Aorta (tissue), 5 donors: ENCODE data around the gene TMED10. TPM values are rescaled to one million over a fixed set of nuclear protein-coding genes. Genes with fewer than 3 reads are reported as not detected.

Experiments
- ATAC-seq: fragments of 200-7000 bp; cut with Tn5 transposase; one replicate; pipeline ENCODE4 v1.9.1; 2022; ENCODE audit warnings: moderate library complexity; ENCODE audit not compliant: low FRiP score
- DNase-seq, 2 donors: peaks; one replicate each; pipeline ENCODE4 v3.0.0-alpha.2; 2020
- H3K27ac ChIP-seq, 2 donors: one replicate each; pipeline ENCODE4 v1.5.1; 2013; ENCODE audit warnings: low read length in 2 of 2, mild to moderate bottlenecking in 2 of 2, moderate library complexity in 2 of 2, control low read depth in 1 of 2, inconsistent platforms in 1 of 2, low read depth in 1 of 2
- H3K27me3 ChIP-seq, 2 donors: one replicate each; pipeline ENCODE4 v1.6.1; 2013; ENCODE audit warnings: control low read depth in 1 of 2, low read length in 1 of 2, mild to moderate bottlenecking in 1 of 2, moderate library complexity in 1 of 2; ENCODE audit not compliant: insufficient read depth in 2 of 2, control insufficient read depth in 1 of 2
- H3K36me3 ChIP-seq, 2 donors: one replicate each; pipeline ENCODE4 v1.6.1; 2013; ENCODE audit warnings: control low read depth in 1 of 2, low read length in 1 of 2, mild to moderate bottlenecking in 1 of 2; ENCODE audit not compliant: insufficient read depth in 2 of 2, control insufficient read depth in 1 of 2
- H3K4me1 ChIP-seq, 2 donors: one replicate each; pipeline ENCODE4 v1.6.1; 2013; ENCODE audit warnings: low read length in 2 of 2, control low read depth in 1 of 2, mild to moderate bottlenecking in 1 of 2, moderate library complexity in 1 of 2; ENCODE audit not compliant: insufficient read depth in 2 of 2, control insufficient read depth in 1 of 2
- H3K4me3 ChIP-seq, 2 donors: one replicate each; pipeline ENCODE4 v1.5.1; 2013; ENCODE audit warnings: low read length in 2 of 2, control low read depth in 1 of 2, mild to moderate bottlenecking in 1 of 2
- H3K9me3 ChIP-seq: one replicate; pipeline ENCODE4 v1.6.1; 2013; ENCODE audit warnings: mild to moderate bottlenecking, low read length; ENCODE audit not compliant: control insufficient read depth
- WGBS, 2 donors: extraction: QIAGEN DNeasy Blood & Tissue Kit; methylation state at CpG; one replicate each; pipeline ENCODE4 v1.1.7; 2013; 5-methylcytosine and 5-hydroxymethylcytosine counted together
- intact Hi-C, 2 donors: fragments of 100-400 bp; cut with DNase I; formaldehyde crosslinking; loops; one replicate each; pipeline versions ENCODE4 v1.14.2 to v1.15.0; 2022
- long read RNA-seq, 2 donors: library from polyadenylated mRNA; unstranded; transcript quantifications; one replicate each; pipeline ENCODE4 v2.0.0, GENCODE V29; 2020 to 2021
- polyA plus RNA-seq, 2 donors: library from polyadenylated mRNA; stranded (reverse); fragments of 200-250 nt; gene quantifications; one replicate each; pipeline ENCODE4 v1.2.3, GENCODE V29; 2013
- total RNA-seq, 2 donors: library from RNA; stranded (reverse); fragmentation: NEBNext Ultra II Directional; extraction: Animal tissue kit (Norgen Biotek cat#: 25700); gene quantifications; one replicate each; pipeline ENCODE4 v1.2.1, GENCODE V29; 2021
- donor health status: healthy with polysubstance abuse.
- donor health status: Bipolar disorder and iron deficiency.
- donor health status: DM: no; HTN: no; CAD: no.
- donor health status: DM: no; HTN: no; CAD: no.
- donor health status: DM: yes; HTN: yes; CAD: no.

TMED10 gene
- total RNA-seq (100 to 1,000 TPM; 249 to 277 TPM), polyA plus RNA-seq (100 to 1,000 TPM; 114 to 139 TPM)
- long read RNA-seq, donor 1, full-length matches to known transcripts, result 434 of 520 reads
- long read RNA-seq, donor 1, partial matches to known transcripts, result 3 of 520 reads
- long read RNA-seq, donor 1, other reads (novel, unspliced or antisense), result 83 of 520 reads
- long read RNA-seq, donor 2, full-length matches to known transcripts, result 101 of 126 reads
- long read RNA-seq, donor 2, partial matches to known transcripts, result 1 of 126 reads
- long read RNA-seq, donor 2, other reads (novel, unspliced or antisense), result 24 of 126 reads

GRCh38 chr14:75176142-75176820 lies at the start of gene TMED10:
Gene TMED10 (minus strand): TSS chr14:75176612. CDS start chr14:75176579, 33 bp downstream.
- Histone ChIP-seq H3K4me3 (peak within 1 kb of the TSS; percentile 57 to 60), H3K36me3 (no peaks in the 10 kb centered on the region), H3K9me3 (no peaks in the 10 kb centered on the region), H3K4me1 (peaks cover 2 to 6% of the 10 kb centered on the region in 2 donors), H3K27me3 (no peaks in the 10 kb centered on the region), H3K27ac (peak within 1 kb of the TSS; percentile 5 to 92)
- peak; percentile 94 to 96 for DNase-seq
- intact Hi-C loops, result loop anchor here in 1 of 2 donors (1.0 kb wide), 2 partner anchors 101 to 118 kb away; no protein-coding TSS in a partner anchor
- ATAC-seq, result peak; percentile 97
- WGBS, 2 donors, result 0 to 1% methylated on average over 49 of the region's 49 CpGs

GRCh38 chr14:75224561-75224960 lies 48.1 kb upstream of the TMED10 start:
- Histone ChIP-seq H3K4me1 (no peaks in the 10 kb centered on the region), H3K36me3 (no peaks in the 10 kb centered on the region), H3K27me3 (no peaks in the 10 kb centered on the region), H3K27ac (no peak overlapping the region), H3K9me3 (no peaks in the 10 kb centered on the region), H3K4me3 (no peak overlapping the region)
- intact Hi-C loops, result no loop called here
- ATAC-seq, result no peak
- DNase-seq, result no peak
- 88 to 96% methylated on average over 2 of the region's 2 CpGs for WGBS, 2 donors

- intact Hi-C loops, result no loop called here
- no peak overlapping the region for H3K4me3 ChIP-seq
- no peaks in the 10 kb centered on the region for H3K27me3 ChIP-seq
- DNase-seq (peak in 1 of 2 donors; percentile 70), ATAC-seq (no peak)
- WGBS, 2 donors, result 81 to 82% methylated on average over 4 of the region's 4 CpGs
- no peaks in the 10 kb centered on the region for H3K36me3 ChIP-seq
- no peaks in the 10 kb centered on the region for H3K9me3 ChIP-seq
- no peak overlapping the region for H3K27ac ChIP-seq
- H3K4me1 ChIP-seq, result no peaks in the 10 kb centered on the region
Observed at GRCh38 chr14:75223664-75224154, 47.3 kb upstream of the TMED10 start.

DNA sequence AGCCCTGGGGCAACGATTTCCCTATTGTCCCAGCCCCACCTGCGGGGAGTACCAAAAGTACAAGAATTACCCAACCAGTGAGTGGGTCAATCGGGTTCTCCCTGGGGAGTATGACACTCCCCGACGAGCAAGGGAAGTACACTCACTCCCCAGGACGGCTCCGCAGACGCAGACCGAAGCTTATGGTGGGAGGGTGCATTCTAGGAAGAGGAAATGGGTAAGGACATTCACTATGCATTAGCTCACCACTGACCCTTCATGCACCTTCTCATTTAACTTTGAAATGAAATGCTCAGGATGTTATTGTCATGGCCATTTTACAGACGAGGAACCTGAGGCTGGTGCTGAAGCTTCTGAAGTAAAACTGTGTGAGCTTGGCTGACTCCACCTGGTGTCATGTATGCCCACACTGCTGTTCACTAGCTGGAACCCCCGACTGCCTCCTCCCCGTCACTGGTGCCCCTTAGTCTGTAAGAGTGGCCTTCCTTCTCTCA lies 45.8 kb upstream of the TMED10 start:
- Histone ChIP-seq H3K36me3 (no peaks in the 10 kb centered on the region), H3K27me3 (no peaks in the 10 kb centered on the region), H3K27ac (no peak overlapping the region), H3K9me3 (no peaks in the 10 kb centered on the region), H3K4me3 (no peak overlapping the region), H3K4me1 (no peaks in the 10 kb centered on the region)
- intact Hi-C loops, result no loop called here
- WGBS, 2 donors, result 74 to 75% methylated on average over 12 of the region's 12 CpGs
- ATAC-seq, result no peak
- DNase-seq, result peak in 1 of 2 donors; percentile 66

- H3K4me1 ChIP-seq, result no peaks in the 10 kb centered on the region
- DNase-seq (no peak), ATAC-seq (no peak)
- no peaks in the 10 kb centered on the region for H3K9me3 ChIP-seq
- no peaks in the 10 kb centered on the region for H3K27me3 ChIP-seq
- no peaks in the 10 kb centered on the region for H3K36me3 ChIP-seq
- no peak overlapping the region for H3K27ac ChIP-seq
- no peak overlapping the region for H3K4me3 ChIP-seq
- 86 to 92% methylated on average over 2 of the region's 2 CpGs for WGBS, 2 donors
- intact Hi-C loops, result no loop called here
Observed at GRCh38 chr14:75221797-75222196, 45.4 kb upstream of the TMED10 start.

GRCh38 chr14:75220156-75220555 lies 43.7 kb upstream of the TMED10 start:
- intact Hi-C loops, result no loop called here
- Histone ChIP-seq H3K4me3 (no peak overlapping the region), H3K9me3 (no peaks in the 10 kb centered on the region), H3K27me3 (no peaks in the 10 kb centered on the region), H3K36me3 (no peaks in the 10 kb centered on the region), H3K27ac (no peak overlapping the region), H3K4me1 (no peaks in the 10 kb centered on the region)
- DNase-seq (no peak), ATAC-seq (no peak)
- 77 to 83% methylated on average over 9 of the region's 9 CpGs for WGBS, 2 donors

DNA sequence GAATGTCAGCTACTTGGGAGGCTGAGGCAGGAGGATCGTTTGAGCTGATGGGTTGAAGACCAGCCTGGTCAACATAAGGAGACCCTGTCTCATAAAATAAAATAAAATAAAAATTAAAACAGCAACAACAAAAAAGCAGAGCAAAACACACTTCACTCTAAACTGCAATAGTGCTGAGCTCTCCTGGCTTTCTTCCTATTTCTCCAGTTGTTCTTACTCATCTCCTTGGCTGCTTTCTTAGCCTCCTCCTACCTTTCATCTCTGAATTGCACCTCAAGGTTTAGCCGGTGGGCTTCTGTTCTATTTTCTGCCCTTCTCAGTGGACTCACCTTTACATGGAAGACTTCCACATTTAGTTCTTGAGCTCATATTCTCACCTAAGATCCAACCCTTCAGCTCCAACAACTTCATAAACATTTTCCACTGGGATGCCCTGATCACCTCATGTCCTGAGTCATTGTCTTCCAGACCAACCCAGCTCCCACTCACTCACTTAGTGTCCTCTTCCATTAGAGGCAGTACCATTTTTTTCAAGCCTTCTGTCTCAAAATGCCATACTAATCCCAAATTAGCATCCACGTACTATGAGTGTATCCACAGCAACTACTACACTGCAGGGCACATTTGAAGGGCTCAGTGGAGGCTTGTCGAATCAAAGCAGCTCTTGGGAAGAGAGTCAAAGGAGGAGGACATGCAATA lies 41.2 kb upstream of the TMED10 start:
- no peaks in the 10 kb centered on the region for H3K27me3 ChIP-seq
- H3K36me3 ChIP-seq, result no peaks in the 10 kb centered on the region
- no peak overlapping the region for H3K27ac ChIP-seq
- ATAC-seq, result no peak
- H3K9me3 ChIP-seq, result no peaks in the 10 kb centered on the region
- WGBS, 2 donors, result 88 to 90% methylated on average over 4 of the region's 4 CpGs
- no peaks in the 10 kb centered on the region for H3K4me1 ChIP-seq
- intact Hi-C loops, result no loop called here
- DNase-seq, result no peak
- no peak overlapping the region for H3K4me3 ChIP-seq

- Histone ChIP-seq H3K27me3 (no peaks in the 10 kb centered on the region), H3K27ac (peak overlapping the region in 1 of 2 donors; percentile 20), H3K9me3 (no peaks in the 10 kb centered on the region), H3K36me3 (no peaks in the 10 kb centered on the region), H3K4me3 (no peak overlapping the region), H3K4me1 (no peaks in the 10 kb centered on the region)
- DNase-seq (no peak), ATAC-seq (no peak)
- WGBS, 2 donors, result 79 to 81% methylated on average over 6 of the region's 6 CpGs
- intact Hi-C loops, result no loop called here
Observed at GRCh38 chr14:75216427-75217006, 40.1 kb upstream of the TMED10 start.
